HS-27A (cell line): ENCODE results near the gene CD2BP2.

Experiments
- DNase-seq: peaks from one replicate; pipeline ENCODE4 v3.0.0-alpha.2; 2012; ENCODE audit warnings: low read depth, missing footprints

CD2BP2 gene

DNA sequence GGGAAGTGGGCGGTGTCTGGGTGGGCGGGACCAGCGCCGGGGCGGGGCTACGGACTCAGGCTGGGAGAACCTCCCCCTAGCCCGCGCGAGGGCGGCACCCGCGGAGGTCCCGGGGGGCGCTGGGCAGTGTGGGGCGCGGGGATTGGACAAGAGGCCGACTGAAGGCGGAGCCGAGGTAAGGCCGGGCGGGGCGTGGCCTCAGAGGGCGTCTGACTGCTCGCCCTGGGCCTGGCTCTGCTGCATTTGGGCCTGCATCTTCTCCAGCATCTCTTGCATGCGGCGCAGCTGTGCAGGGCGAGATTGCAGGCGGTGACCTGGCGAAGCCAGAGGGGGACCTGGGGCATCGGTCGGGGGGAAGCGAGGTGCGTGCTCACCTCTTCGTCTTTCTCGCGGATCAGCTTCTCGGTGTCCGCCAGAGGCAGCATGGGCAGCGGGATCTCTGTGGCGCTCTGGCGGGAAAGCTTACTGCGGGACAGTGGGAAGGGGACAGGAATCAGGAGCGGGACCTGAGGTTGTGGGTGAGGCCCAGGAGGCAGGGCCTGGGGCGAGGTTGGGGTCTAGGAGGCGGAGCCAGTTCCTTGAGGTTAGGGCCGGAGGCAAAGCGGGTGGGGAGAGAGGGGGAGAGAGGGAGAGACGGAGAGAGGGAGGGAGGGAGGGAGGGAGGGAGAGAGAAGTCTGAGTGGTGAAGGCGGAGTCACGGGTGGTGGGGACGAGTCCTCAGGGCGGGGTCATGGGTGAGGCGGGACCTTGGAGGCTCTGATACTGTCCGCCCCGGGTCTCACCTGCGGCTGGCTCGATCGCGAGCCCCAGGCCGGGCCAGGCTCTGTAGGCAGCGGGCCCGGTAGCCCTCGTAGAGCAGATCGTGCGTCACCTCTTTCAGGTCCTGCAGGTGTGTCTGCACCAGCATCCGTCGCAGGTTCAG, 23.4 kb upstream of the CD2BP2 start:
- peak; percentile 84 for DNase-seq

- peak; percentile 70 for DNase-seq
These were observed 22.7 kb upstream of the CD2BP2 start for GRCh38 chr16:30377812-30378235.

GRCh38 chr16:30377050-30377811, 22.1 kb upstream of the CD2BP2 start:
- no peak for DNase-seq

DNA sequence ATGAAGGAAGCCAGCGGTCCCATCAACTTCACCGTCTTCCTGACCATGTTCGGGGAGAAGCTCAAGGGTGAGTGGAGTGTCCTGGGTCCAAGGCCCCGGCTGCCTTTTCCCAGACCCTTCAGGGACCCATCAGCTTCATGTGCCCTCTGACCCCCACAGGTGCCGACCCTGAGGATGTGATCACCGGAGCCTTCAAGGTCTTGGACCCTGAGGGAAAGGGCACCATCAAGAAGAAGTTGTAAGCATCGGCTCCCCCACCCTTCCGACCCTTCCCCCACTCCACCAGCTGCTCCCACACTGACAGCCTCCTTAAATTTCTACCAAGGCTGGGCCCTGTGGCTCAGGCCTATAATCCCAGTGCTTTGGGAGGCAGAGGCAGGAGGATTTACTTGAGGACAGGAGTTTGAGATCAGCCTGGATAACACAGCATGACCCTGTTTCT, 21.4 kb upstream of the CD2BP2 start:
- no peak for DNase-seq

DNA sequence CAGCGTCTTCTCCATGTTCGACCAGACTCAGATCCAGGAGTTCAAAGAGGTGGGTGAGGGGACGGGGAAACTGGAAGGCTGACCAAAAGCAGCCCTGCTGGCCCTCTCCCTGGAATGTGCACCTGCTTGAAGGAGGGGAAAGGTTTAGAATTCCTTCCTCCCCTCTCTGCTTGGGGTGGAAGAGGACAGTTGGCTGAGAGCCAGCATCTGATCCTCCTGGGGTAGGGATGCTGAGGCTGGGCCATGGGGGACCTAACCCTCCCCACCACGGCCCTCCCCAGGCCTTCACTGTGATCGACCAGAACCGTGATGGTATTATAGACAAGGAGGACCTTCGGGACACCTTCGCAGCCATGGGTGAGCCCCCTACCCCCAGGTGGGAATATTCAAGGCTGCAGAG, 20.8 kb upstream of the CD2BP2 start:
- DNase-seq = no peak

GRCh38 chr16:30374538-30374937, 19.4 kb upstream of the CD2BP2 start, which contains the start of gene MYL11:
Gene MYL11 (plus strand): TSS chr16:30374802. CDS start chr16:30374858, 56 bp downstream.
- DNase-seq = no peak

- DNase-seq = no peak
These were observed 17.6 kb upstream of the CD2BP2 start for GRCh38 chr16:30372725-30373124.

GRCh38 chr16:30372038-30372712, 17.1 kb upstream of the CD2BP2 start:
- DNase-seq = no peak

- no peak for DNase-seq
These were observed 16.2 kb upstream of the CD2BP2 start for GRCh38 chr16:30371248-30371816.

DNA sequence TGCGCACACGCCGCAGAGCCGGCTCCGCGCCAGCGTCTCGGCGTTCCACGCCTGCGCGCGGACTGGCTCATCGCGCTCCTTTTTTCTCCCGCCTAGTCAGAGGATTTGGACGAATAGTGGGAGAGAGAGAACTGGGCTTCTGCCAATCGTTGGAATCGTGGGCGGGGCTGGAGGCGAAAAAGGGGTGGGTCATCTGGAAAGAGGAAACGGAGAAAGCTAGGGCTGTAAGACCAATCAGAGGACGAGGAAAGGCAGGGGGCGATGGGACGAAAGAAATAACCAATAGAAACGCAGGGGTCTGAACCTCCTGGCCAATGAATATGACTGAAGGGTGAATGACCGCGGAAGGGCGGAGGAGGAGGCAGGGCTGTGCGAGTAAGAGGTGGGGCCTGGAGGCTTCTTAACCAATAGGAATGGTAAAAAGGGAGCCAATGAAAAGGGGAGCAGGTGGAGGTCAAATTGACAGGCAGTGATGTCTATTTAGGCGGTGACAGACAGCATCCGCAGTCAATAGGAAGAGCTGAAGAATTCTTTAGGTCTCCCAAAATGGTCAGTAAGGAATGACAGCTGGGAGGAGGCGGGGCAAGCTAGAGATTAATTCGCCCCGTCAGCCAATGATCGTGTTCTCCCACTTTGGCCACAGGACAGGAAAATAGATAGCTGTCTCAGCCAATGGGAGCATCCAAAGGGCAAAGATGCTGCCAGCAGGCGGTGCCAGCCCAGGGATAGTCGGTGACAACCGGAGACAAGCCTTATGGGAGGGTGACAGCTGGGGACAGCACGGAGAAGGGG, 15.5 kb upstream of the CD2BP2 start, which contains the start of gene TBC1D10B:
TBC1D10B (minus strand) TSS at position 39 of the 792 bp plus-strand sequence. CDS start 311 bp downstream, outside the sequence.
- peak; percentile 99 for DNase-seq

DNA sequence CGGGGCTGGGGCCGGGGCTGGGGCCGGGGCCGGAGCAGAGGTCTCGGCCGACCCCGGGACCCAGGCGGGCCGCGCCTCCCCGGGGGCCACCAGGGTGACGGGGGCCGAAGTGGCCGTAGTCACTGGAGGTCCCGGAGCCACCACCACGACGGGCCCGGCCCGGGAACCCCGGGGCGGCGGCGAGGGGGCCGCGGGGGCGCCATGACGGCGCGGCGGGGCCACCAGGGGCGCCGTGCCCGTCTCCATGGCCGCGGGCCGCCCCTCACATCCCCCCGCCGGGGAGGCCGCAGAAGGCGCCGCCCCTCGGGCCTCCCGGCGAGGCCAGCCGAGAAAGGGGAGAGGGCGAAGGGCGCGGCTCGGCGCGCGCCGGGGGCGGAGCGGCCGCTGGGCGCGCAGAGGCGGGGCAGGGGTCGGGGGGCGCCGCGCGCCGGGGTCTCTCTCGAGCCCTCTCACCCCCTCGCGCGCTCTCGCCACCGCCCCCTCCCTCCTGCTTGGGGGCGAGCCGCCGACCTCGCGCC, 14.9 kb upstream of the CD2BP2 start:
- no peak for DNase-seq

DNA sequence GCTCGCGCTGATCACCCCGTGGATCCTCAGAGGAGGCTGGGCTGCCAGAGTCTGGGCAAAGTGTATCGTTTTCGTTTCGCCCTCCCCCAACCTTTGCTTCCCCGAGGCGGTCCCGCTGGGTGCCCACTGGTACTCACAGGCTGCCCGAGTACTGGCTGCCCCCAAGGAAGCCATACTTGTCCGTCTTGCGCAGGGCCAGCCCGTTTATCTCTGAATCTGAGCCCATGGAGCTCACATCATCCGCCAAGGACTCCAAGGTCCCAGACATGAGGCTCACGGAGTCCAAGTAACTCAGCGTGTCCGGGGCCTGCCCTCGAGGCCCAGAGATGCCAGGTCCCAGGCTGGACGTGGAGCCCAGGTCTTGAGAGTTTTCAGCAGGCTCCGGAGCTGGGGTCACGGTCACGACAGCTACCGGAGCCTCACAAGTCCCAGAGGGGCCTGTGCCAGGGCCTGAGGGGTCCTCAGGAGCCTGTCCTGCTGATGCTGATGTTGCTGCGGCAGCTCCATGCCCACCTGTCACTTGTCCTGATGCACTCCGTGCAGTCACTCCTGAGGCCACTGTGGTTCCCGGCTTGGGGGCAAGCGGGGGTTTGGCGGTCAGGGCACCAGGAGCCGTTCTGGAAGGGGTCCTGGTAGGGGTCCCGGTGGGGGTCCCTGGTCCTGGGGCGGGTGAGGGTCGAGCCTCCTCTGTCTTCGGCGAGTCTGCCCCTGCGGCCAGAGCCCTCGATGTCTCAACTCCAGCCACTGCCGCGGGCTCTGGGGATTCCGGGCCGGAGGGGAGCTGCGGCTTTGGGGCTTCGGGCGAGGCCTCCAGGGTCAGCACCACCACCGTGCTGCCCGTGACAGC, 14.2 kb upstream of the CD2BP2 start:
- DNase-seq = no peak

DNA sequence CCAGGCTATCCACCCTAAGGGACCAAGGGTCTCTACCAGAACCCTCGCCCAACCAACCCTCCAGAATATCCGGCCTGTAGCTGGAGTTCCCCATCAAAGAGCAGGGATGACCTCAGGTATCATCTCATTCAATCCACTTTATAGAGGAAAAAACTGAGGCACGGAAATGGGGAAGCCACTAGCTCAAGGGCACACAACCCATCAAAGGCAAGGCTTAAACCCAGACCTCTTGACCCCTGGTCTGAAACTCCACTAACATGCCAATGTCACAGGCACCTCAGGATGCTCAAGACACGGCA, 13.6 kb upstream of the CD2BP2 start:
- no peak for DNase-seq

GRCh38 chr16:30368122-30368791, 13.1 kb upstream of the CD2BP2 start:
- no peak for DNase-seq

GRCh38 chr16:30367349-30368009, 12.4 kb upstream of the CD2BP2 start:
- no peak for DNase-seq

GRCh38 chr16:30366511-30366910, 11.4 kb upstream of the CD2BP2 start:
- no peak for DNase-seq

DNA sequence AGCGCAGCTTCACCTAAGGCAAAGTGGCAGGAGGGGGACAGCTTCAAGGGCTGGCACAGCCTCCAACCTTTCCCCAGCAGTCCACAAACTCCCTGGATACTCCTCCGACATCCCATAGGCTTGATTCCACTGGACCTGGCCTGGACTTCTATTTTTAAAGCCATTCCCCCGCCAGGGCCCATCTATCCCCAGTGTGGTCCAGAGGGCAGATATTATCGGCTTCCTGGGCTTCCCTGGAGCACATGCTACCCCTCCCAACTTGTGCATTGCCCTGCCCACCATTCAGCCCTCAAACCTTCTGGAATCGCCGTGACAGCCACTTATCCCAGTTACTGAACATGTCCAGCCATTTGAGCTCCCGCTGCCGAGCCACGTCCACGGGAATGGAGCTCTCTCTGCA, 10.1 kb upstream of the CD2BP2 start:
- no peak for DNase-seq

- DNase-seq = no peak
These were observed 6.1 kb upstream of the CD2BP2 start for GRCh38 chr16:30361180-30361579.

- DNase-seq = no peak
These were observed 4.7 kb upstream of the CD2BP2 start for GRCh38 chr16:30359871-30360170.
